Measurements from ENCODE around the gene TM2D1. TPM values are rescaled to one million over a fixed set of nuclear protein-coding genes. Genes with fewer than 3 reads are reported as not detected.

Gene TM2D1
- 10 to 100 TPM; 37.6 to 67.2 (median 52.8) TPM for total RNA-seq

DNA sequence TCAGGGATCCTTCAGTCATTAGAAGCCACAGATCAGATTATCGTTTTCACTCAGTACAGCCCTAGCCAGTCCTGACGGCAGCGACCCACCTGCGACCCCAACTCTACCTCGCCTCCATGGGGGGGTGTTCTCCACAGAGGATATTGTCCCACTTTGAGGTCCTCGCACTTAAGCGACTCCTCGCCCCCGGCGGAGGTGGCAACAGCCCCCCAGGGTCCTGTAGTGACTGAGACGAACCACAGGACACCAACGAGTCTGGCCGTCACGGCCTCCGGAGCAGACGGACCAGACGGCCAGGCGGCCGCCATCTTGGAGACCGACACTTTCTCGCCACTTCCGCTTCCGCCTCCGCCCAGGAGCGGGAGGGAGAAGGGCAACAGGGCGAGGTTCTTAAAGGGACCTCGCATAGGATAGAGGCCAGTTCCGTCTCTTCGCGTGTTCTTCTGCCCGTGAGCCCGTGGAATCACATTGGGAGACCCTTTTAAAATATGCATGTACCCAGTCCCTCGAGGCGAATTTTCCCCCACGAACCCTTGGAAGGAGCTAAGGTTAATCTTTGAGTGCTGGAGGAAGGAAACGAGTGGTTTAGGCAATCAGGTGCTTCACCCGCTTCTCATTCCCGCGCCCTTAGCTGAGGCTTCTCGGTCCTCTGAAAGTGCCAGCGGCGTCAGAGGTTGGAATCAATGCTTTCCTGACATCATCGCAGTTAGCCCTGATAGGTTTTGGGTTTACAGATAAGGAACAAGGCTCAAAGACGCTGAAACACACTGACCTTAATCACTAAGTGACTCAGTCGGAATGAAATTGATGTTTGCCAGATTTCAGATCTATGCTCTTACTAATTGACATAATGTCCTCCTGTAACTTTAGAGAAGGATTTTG is at the start of gene TM2D1:
TSS of gene TM2D1 (minus strand) at position 329 of the 882 bp plus-strand sequence. CDS start at position 308, 21 bp downstream.
- under 1% methylated on average over 38 of the region's 45 CpGs for WGBS
- Histone ChIP-seq H3K4me1 (peaks cover 15% of the 10 kb centered on the region), H3K9me3 (no peaks in the 10 kb centered on the region), H3K4me3 (peak within 1 kb of the TSS; percentile 97), H3K27me3 (no peaks in the 10 kb centered on the region), H3K36me3 (peaks cover 10% of the 10 kb centered on the region), H3K27ac (peak within 1 kb of the TSS; percentile 95)
- TF ChIP-seq POLR2A (IDR thresholded peaks at IDR 0.05) (peak; percentile 78 to 98), EP300 (IDR thresholded peaks at IDR 0.05) (no peak), POLR2AphosphoS5 (IDR thresholded peaks at IDR 0.05) (peak; percentile 83 to 97 (median 86))
- TF ChIP-seq, protein P1, sequence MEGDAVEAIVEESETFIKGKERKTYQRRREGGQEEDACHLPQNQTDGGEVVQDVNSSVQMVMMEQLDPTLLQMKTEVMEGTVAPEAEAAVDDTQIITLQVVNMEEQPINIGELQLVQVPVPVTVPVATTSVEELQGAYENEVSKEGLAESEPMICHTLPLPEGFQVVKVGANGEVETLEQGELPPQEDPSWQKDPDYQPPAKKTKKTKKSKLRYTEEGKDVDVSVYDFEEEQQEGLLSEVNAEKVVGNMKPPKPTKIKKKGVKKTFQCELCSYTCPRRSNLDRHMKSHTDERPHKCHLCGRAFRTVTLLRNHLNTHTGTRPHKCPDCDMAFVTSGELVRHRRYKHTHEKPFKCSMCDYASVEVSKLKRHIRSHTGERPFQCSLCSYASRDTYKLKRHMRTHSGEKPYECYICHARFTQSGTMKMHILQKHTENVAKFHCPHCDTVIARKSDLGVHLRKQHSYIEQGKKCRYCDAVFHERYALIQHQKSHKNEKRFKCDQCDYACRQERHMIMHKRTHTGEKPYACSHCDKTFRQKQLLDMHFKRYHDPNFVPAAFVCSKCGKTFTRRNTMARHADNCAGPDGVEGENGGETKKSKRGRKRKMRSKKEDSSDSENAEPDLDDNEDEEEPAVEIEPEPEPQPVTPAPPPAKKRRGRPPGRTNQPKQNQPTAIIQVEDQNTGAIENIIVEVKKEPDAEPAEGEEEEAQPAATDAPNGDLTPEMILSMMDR (IDR thresholded peaks at IDR 0.05): no peak
- DNase-seq (ENCODE audit: low spot score in 2 of 2): peak; percentile 93 to 94

DNA sequence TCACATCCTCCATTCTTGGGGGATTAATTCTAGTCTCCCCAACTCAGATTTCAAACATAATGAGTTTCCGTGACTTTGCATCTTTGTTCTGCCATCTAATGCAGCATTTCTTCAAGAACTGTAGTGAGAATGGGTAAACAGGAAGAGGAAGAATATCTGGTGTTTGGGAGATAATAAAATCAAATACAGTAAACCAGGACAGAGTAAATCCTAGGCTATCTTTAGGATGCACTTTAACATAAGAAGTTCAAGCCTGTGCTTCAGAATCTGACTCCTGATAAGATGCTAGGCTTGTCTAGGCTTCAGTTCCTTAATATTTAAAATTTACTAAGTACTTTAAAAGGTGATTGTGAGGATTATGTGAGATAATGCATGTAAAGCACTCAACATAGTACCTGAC is 45.2 kb upstream of the TM2D1 start:
- peaks cover 27% of the 10 kb centered on the region for H3K36me3 ChIP-seq
- H3K27me3 ChIP-seq: no peaks in the 10 kb centered on the region
- DNase-seq (ENCODE audit: low spot score in 2 of 2): no peak
- WGBS: 100% methylated on average over 1 of the region's 1 CpG
- TF ChIP-seq, protein P1 (IDR thresholded peaks at IDR 0.05): no peak
- no peak for TF ChIP-seq EP300 (IDR thresholded peaks at IDR 0.05)
- no peak for TF ChIP-seq POLR2AphosphoS5 (IDR thresholded peaks at IDR 0.05)
- TF ChIP-seq POLR2A (IDR thresholded peaks at IDR 0.05): no peak
- no peaks in the 10 kb centered on the region for H3K4me1 ChIP-seq
- no peak overlapping the region for H3K27ac ChIP-seq
- no peak overlapping the region for H3K4me3 ChIP-seq
- no peaks in the 10 kb centered on the region for H3K9me3 ChIP-seq

GRCh38 chr1:61757950-61758349 is 33.0 kb upstream of the TM2D1 start:
- H3K9me3 ChIP-seq: no peaks in the 10 kb centered on the region
- TF ChIP-seq EP300 (IDR thresholded peaks at IDR 0.05) (no peak), POLR2AphosphoS5 (IDR thresholded peaks at IDR 0.05) (no peak), POLR2A (IDR thresholded peaks at IDR 0.05) (no peak)
- TF ChIP-seq, protein P1 (IDR thresholded peaks at IDR 0.05): no peak
- H3K4me3 ChIP-seq: no peak overlapping the region
- WGBS: 79% methylated on average over 2 of the region's 2 CpGs
- no peak overlapping the region for H3K27ac ChIP-seq
- no peaks in the 10 kb centered on the region for H3K27me3 ChIP-seq
- no peak for DNase-seq (ENCODE audit: low spot score in 2 of 2)
- peaks cover under 1% of the 10 kb centered on the region for H3K36me3 ChIP-seq
- no peaks in the 10 kb centered on the region for H3K4me1 ChIP-seq

- no peak for DNase-seq (ENCODE audit: low spot score in 2 of 2)
- TF ChIP-seq POLR2AphosphoS5 (IDR thresholded peaks at IDR 0.05) (no peak), POLR2A (IDR thresholded peaks at IDR 0.05) (no peak), EP300 (IDR thresholded peaks at IDR 0.05) (no peak)
- TF ChIP-seq, protein P1 (IDR thresholded peaks at IDR 0.05): no peak
- WGBS: 81% methylated on average over 3 of the region's 3 CpGs
- no peaks in the 10 kb centered on the region for H3K9me3 ChIP-seq
- H3K4me3 ChIP-seq: no peak overlapping the region
- no peak overlapping the region for H3K27ac ChIP-seq
- no peaks in the 10 kb centered on the region for H3K36me3 ChIP-seq
- H3K4me1 ChIP-seq: no peaks in the 10 kb centered on the region
- no peaks in the 10 kb centered on the region for H3K27me3 ChIP-seq
Measured at GRCh38 chr1:61756773-61757172, 31.8 kb upstream of the TM2D1 start.

- DNase-seq (ENCODE audit: low spot score in 2 of 2): no peak
- Histone ChIP-seq H3K36me3 (no peaks in the 10 kb centered on the region), H3K9me3 (no peaks in the 10 kb centered on the region), H3K27me3 (no peaks in the 10 kb centered on the region), H3K4me3 (no peak overlapping the region), H3K4me1 (no peaks in the 10 kb centered on the region), H3K27ac (no peak overlapping the region)
- 75% methylated on average over 4 of the region's 4 CpGs for WGBS
- TF ChIP-seq EP300 (IDR thresholded peaks at IDR 0.05) (no peak), POLR2AphosphoS5 (IDR thresholded peaks at IDR 0.05) (no peak), POLR2A (IDR thresholded peaks at IDR 0.05) (no peak)
- TF ChIP-seq, protein P1 (IDR thresholded peaks at IDR 0.05): no peak
Measured at GRCh38 chr1:61754545-61754944, 29.6 kb upstream of the TM2D1 start.
